Cardiac muscle cell (in vitro differentiated cells and primary cell): ENCODE results near the gene MFRP. TPM values are rescaled to one million over a fixed set of nuclear protein-coding genes. Genes with fewer than 3 reads are reported as not detected.

Source experiments
- DNase-seq, 2 donors: peaks; one replicate each; pipeline versions ENCODE4 v3.0.0 to v3.0.0-alpha.2; 2010 to 2017; ENCODE audit warnings: low read depth in 1 of 2, low spot score in 1 of 2
- H3K27ac ChIP-seq: fragments of 200-600 bp; sonication (generic); 2 replicates; pipeline ENCODE4 v1.5.1; 2016
- H3K27me3 ChIP-seq: fragments of 200-600 bp; sonication (generic); 2 replicates; pipeline ENCODE4 v1.6.0; 2016; ENCODE audit warnings: control low read depth
- H3K36me3 ChIP-seq: fragments of 200-600 bp; sonication (generic); 2 replicates; pipeline ENCODE4 v1.5.1; 2016; ENCODE audit warnings: control low read depth
- H3K4me1 ChIP-seq: fragments of 200-600 bp; sonication (generic); 2 replicates; pipeline ENCODE4 v1.8.1; 2017; ENCODE audit warnings: low read depth, mild to moderate bottlenecking, mixed run types
- H3K4me3 ChIP-seq: fragments of 200-600 bp; sonication (generic); 2 replicates; pipeline ENCODE4 v1.5.1; 2016; ENCODE audit warnings: mild to moderate bottlenecking
- H3K9me3 ChIP-seq: fragments of 200-600 bp; sonication (generic); 2 replicates; pipeline ENCODE4 v1.5.1; 2017; ENCODE audit warnings: low read depth, mild to moderate bottlenecking, control low read depth
- polyA plus RNA-seq: library from polyadenylated mRNA; unstranded; fragments of >200 nt; fragmentation: Nextera tagmentation; extraction: Ambion mirVana; gene quantifications from 2 replicates; pipeline ENCODE4 v1.2.1, GENCODE V29; 2016
- total RNA-seq: library from RNA; depleted of rRNA; stranded (reverse); fragments of >200 nt; gene quantifications from 2 replicates; pipeline ENCODE4 v1.2.3, GENCODE V29; 2016
- TF ChIP-seq, protein P1 (sequence below): IDR thresholded peaks from 2 replicates; pipeline ENCODE4 v1.5.1; 2012; ENCODE audit warnings: low read depth, mild to moderate bottlenecking, low read length

MFRP gene
- total and polyA plus RNA-seq, 2 experiments from 2014 or later: not detected

DNA sequence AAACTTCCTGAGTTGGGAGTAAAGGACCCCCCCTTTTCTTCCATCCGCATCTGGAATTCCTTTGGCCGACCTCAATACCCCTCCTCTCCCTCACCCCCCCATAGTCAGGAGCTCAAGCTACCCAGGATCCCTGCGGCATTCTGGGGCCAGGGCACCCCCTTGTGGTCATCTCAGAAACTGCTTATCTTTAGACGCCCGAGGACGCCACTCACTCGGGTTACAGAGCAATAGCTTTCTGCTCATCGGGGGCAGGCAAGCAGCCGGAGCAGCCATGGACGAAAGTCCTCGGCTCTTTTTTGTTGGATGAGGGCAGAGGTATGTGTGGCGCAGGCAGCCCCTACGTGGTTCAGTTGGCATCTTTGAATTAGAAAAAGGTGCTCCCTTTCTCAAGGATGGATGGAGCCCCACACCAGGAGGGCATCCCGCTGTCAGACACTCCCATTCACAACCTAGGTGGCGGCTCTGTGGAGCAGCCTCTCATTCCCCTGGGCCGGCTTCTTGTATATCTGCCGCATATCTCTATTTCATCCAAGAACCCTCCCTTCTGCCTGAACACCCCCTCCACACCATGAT, 8.1 kb downstream of the MFRP start:
- Histone ChIP-seq H3K27ac (peak overlapping the region; percentile 41), H3K4me1 (peaks cover 6% of the 10 kb centered on the region)
- peak; percentile 85 to 88 for DNase-seq

GRCh38 chr11:119337581-119338317, 8.8 kb downstream of the MFRP start:
- peak; percentile 33 to 77 for DNase-seq

More for the DNA sequence above, 8.1 kb downstream of the MFRP start:
- H3K4me3 ChIP-seq: no peak overlapping the region
- peaks cover 44% of the 10 kb centered on the region for H3K27me3 ChIP-seq
- TF ChIP-seq, protein P1, sequence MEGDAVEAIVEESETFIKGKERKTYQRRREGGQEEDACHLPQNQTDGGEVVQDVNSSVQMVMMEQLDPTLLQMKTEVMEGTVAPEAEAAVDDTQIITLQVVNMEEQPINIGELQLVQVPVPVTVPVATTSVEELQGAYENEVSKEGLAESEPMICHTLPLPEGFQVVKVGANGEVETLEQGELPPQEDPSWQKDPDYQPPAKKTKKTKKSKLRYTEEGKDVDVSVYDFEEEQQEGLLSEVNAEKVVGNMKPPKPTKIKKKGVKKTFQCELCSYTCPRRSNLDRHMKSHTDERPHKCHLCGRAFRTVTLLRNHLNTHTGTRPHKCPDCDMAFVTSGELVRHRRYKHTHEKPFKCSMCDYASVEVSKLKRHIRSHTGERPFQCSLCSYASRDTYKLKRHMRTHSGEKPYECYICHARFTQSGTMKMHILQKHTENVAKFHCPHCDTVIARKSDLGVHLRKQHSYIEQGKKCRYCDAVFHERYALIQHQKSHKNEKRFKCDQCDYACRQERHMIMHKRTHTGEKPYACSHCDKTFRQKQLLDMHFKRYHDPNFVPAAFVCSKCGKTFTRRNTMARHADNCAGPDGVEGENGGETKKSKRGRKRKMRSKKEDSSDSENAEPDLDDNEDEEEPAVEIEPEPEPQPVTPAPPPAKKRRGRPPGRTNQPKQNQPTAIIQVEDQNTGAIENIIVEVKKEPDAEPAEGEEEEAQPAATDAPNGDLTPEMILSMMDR: peak; percentile 94
- H3K9me3 ChIP-seq: no peaks in the 10 kb centered on the region
- no peaks in the 10 kb centered on the region for H3K36me3 ChIP-seq

DNA sequence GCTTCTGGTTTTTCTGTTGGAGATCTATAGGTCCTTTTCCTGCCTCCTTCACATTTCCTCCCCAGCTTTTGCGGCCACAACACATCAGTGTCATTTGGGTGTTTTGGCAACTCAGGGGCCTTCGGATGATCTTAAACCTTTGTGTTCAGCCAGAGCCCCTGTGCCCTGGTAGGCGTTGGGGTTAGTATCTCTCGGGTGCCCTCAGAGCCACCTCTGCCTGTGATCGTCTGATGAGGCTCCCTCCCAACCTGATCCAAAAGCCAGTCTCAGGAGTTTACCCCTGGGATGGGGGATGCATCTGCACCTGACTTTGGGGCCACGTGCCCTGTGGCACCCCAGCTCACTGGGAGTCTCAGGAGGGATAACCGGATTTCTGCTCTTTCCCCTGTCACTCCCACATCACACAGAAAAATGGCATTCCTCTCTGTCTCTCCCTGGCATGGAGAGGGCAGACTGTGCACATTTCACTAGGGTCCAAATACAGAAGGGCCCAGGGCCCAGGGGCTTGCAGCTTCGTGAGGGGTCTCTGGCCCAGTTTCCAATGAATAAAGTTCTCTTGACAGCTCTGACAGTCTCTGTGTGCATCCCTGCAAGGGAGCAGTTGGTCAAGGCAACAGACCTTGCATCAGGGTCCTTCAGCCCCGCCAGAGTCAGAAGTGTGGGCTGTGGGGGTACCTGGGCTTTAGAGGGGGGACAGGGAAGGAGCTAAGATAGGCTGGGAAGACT, 9.6 kb downstream of the MFRP start:
- no peak for DNase-seq
- TF ChIP-seq, protein P1: no peak
- Histone ChIP-seq H3K9me3 (no peaks in the 10 kb centered on the region), H3K36me3 (no peaks in the 10 kb centered on the region), H3K27ac (peak overlapping the region; percentile 41), H3K27me3 (peaks cover 29% of the 10 kb centered on the region), H3K4me3 (no peak overlapping the region), H3K4me1 (peaks cover 6% of the 10 kb centered on the region)

More at GRCh38 chr11:119337581-119338317, 8.8 kb downstream of the MFRP start:
- TF ChIP-seq, protein P1: no peak
- Histone ChIP-seq H3K27ac (peak overlapping the region; percentile 41), H3K36me3 (no peaks in the 10 kb centered on the region), H3K9me3 (no peaks in the 10 kb centered on the region), H3K4me1 (peaks cover 6% of the 10 kb centered on the region), H3K27me3 (peaks cover 38% of the 10 kb centered on the region), H3K4me3 (no peak overlapping the region)

GRCh38 chr11:119335655-119336543, 10.6 kb downstream of the MFRP start:
- Histone ChIP-seq H3K27me3 (peaks cover 19% of the 10 kb centered on the region), H3K27ac (no peak overlapping the region), H3K9me3 (no peaks in the 10 kb centered on the region), H3K36me3 (no peaks in the 10 kb centered on the region), H3K4me1 (peaks cover 6% of the 10 kb centered on the region), H3K4me3 (no peak overlapping the region)
- TF ChIP-seq, protein P1: no peak
- DNase-seq: no peak
